ENCODE data around the gene EIF3B.

GRCh38 chr7:2372724-2373123, 18.1 kb downstream of the EIF3B start:
- TF ChIP-seq CTCF (IDR thresholded peaks at IDR 0.05; ENCODE audit: low read depth, low read length, missing input control) (no peak), SP1 (IDR thresholded peaks at IDR 0.05) (no peak), TAF1 (conservative IDR thresholded peaks at IDR 0.05) (no peak), YY1 (IDR thresholded peaks at IDR 0.05) (no peak)

Measured in liver (tissue), 3 donors.